Parathyroid adenoma (tissue), 2 donors: ENCODE data around the gene RFTN1.

ENCODE experiments used
- H2AFZ ChIP-seq: fragments of 300-600 bp; sonication (generic); one replicate; pipeline ENCODE4 v1.7.0; 2017; ENCODE audit warnings: antibody characterized with exemption, mild to moderate bottlenecking
- H3K27ac ChIP-seq: fragments of 300-600 bp; sonication (generic); one replicate; pipeline ENCODE4 v1.7.0; 2017
- H3K27me3 ChIP-seq: fragments of 300-600 bp; sonication (generic); one replicate; pipeline ENCODE4 v1.7.0; 2017; ENCODE audit warnings: low read length; ENCODE audit not compliant: control insufficient read depth, insufficient read depth
- H3K36me3 ChIP-seq: fragments of 300-600 bp; sonication (generic); one replicate; pipeline ENCODE4 v1.7.0; 2017; ENCODE audit warnings: low read length; ENCODE audit not compliant: control insufficient read depth, insufficient read depth
- H3K4me1 ChIP-seq: fragments of 300-600 bp; sonication (generic); one replicate; pipeline ENCODE4 v1.7.0; 2017; ENCODE audit warnings: control low read depth
- H3K4me2 ChIP-seq: fragments of 300-600 bp; sonication (generic); one replicate; pipeline ENCODE4 v1.7.0; 2017; ENCODE audit warnings: low read length
- H3K4me3 ChIP-seq: fragments of 300-600 bp; sonication (generic); one replicate; pipeline ENCODE4 v1.7.0; 2017; ENCODE audit warnings: low read depth, low read length
- H3K79me2 ChIP-seq: fragments of 300-600 bp; sonication (generic); one replicate; pipeline ENCODE4 v1.7.0; 2017; ENCODE audit warnings: control low read depth
- H3K9ac ChIP-seq: fragments of 300-600 bp; sonication (generic); one replicate; pipeline ENCODE4 v1.7.0; 2017; ENCODE audit warnings: mild to moderate bottlenecking
- H3K9me3 ChIP-seq: fragments of 300-600 bp; sonication (generic); one replicate; pipeline ENCODE4 v1.7.0; 2017; ENCODE audit warnings: low read length; ENCODE audit not compliant: control insufficient read depth
- CTCF ChIP-seq: fragments of 300-600 bp; sonication (generic); IDR thresholded peaks from one replicate; pipeline ENCODE4 v1.7.0; 2017; ENCODE audit warnings: antibody characterized with exemption, mild to moderate bottlenecking
- donor health status: primary hyperparathyroidism.

RFTN1 gene

GRCh38 chr3:16322189-16322588 lies 191.3 kb downstream of the RFTN1 start:
- Histone ChIP-seq H3K27me3 (no peaks in the 10 kb centered on the region), H3K9me3 (no peaks in the 10 kb centered on the region), H3K4me1 (peaks cover 5% of the 10 kb centered on the region), H3K36me3 (no peaks in the 10 kb centered on the region), H3K27ac (no peak overlapping the region), H3K9ac (no peak overlapping the region), H2AFZ (no peak overlapping the region), H3K79me2 (no peaks in the 10 kb centered on the region), H3K4me3 (no peak overlapping the region), H3K4me2 (no peak overlapping the region)
- no peak for TF ChIP-seq CTCF

GRCh38 chr3:16320711-16321110 lies 192.8 kb downstream of the RFTN1 start:
- Histone ChIP-seq H3K9ac (no peak overlapping the region), H3K36me3 (no peaks in the 10 kb centered on the region), H3K27ac (no peak overlapping the region), H3K4me2 (no peak overlapping the region), H3K27me3 (no peaks in the 10 kb centered on the region), H3K79me2 (no peaks in the 10 kb centered on the region), H3K4me3 (no peak overlapping the region), H3K4me1 (peaks cover 5% of the 10 kb centered on the region), H3K9me3 (no peaks in the 10 kb centered on the region), H2AFZ (no peak overlapping the region)
- TF ChIP-seq CTCF: no peak

- Histone ChIP-seq H2AFZ (no peak overlapping the region), H3K79me2 (no peaks in the 10 kb centered on the region), H3K4me2 (no peak overlapping the region), H3K9ac (no peak overlapping the region), H3K4me1 (peaks cover 5% of the 10 kb centered on the region), H3K9me3 (no peaks in the 10 kb centered on the region), H3K27ac (no peak overlapping the region), H3K36me3 (no peaks in the 10 kb centered on the region), H3K4me3 (no peak overlapping the region), H3K27me3 (no peaks in the 10 kb centered on the region)
- TF ChIP-seq CTCF: no peak
Observed at GRCh38 chr3:16319723-16320122, 193.8 kb downstream of the RFTN1 start.

GRCh38 chr3:16319307-16319706 lies 194.2 kb downstream of the RFTN1 start:
- Histone ChIP-seq H3K27me3 (no peaks in the 10 kb centered on the region), H3K9me3 (no peaks in the 10 kb centered on the region), H3K4me3 (no peak overlapping the region), H3K27ac (no peak overlapping the region), H3K36me3 (no peaks in the 10 kb centered on the region), H3K79me2 (no peaks in the 10 kb centered on the region), H3K4me1 (peaks cover 5% of the 10 kb centered on the region), H3K4me2 (no peak overlapping the region), H3K9ac (no peak overlapping the region), H2AFZ (no peak overlapping the region)
- TF ChIP-seq CTCF: no peak

GRCh38 chr3:16318176-16318575 lies 195.3 kb downstream of the RFTN1 start:
- Histone ChIP-seq H2AFZ (no peak overlapping the region), H3K36me3 (no peaks in the 10 kb centered on the region), H3K4me2 (no peak overlapping the region), H3K4me1 (peaks cover 5% of the 10 kb centered on the region), H3K27me3 (no peaks in the 10 kb centered on the region), H3K4me3 (no peak overlapping the region), H3K79me2 (no peaks in the 10 kb centered on the region), H3K27ac (no peak overlapping the region), H3K9me3 (no peaks in the 10 kb centered on the region), H3K9ac (no peak overlapping the region)
- TF ChIP-seq CTCF: no peak
